GM12878 (cell line): ENCODE measurements around the gene AADAT. TPM values are rescaled to one million over a fixed set of nuclear protein-coding genes. Genes with fewer than 3 reads are reported as not detected.

Experiments
- ATAC-seq: fragments of 200-7000 bp; cut with Tn5 transposase; 3 replicates; pipeline ENCODE4 v1.9.1; 2020; ENCODE audit warnings: mild to moderate bottlenecking, moderate library complexity
- BruUV-seq: library from RNA; stranded (reverse); fragments of 400-500 nt; replicated peaks from 2 replicates; lab custom pipeline; 2021; lab: Mats Ljungman, UMichigan
- CTCF ChIA-PET: fragments of 300-600 bp; sonication (Branson Sonifier 250); formaldehyde crosslinking; extraction: SDS; loops from one replicate; lab custom pipeline; 2021; ENCODE audit warnings: inconsistent platforms; lab: Yijun Ruan, JAX
- POLR2A ChIA-PET: fragments of 350-600 bp; formaldehyde crosslinking; extraction: SDS; loops from one replicate; lab custom pipeline; 2021; ENCODE audit warnings: inconsistent platforms; lab: Charles Lee
- RAD21 ChIA-PET: fragments of 300-600 bp; sonication (Branson Sonifier 250); formaldehyde crosslinking; loops from one replicate; lab custom pipeline; 2023; ENCODE audit warnings: antibody characterized with exemption; ENCODE audit not compliant: unreplicated experiment; lab: Charles Lee
- SMC1A ChIA-PET: fragments of 300-600 bp; sonication (Branson Sonifier 250); formaldehyde crosslinking; loops from one replicate; lab custom pipeline; 2023; ENCODE audit not compliant: unreplicated experiment, uncharacterized antibody; lab: Charles Lee
- DNase-seq: peaks from one replicate; pipeline ENCODE4 v3.0.0-alpha.2; 2011; ENCODE audit warnings: low read depth, low spot score
- FAIRE-seq: peaks from 3 replicates; lab custom pipeline; 2011; peaks lifted over from hg19 to GRCh38; lab: Jason Lieb, UNC
- H2AFZ ChIP-seq: 2 replicates; pipeline ENCODE4 v1.6.0; 2011; ENCODE audit warnings: low read depth, low read length, control low read depth; ENCODE audit not compliant: control insufficient read depth
- H3K27ac ChIP-seq: 2 replicates; pipeline ENCODE4 v1.5.1; 2011; ENCODE audit warnings: control low read depth; ENCODE audit not compliant: control insufficient read depth, insufficient read depth
- H3K27me3 ChIP-seq, 2 experiments: replicated peaks in 1 of 2; 2 replicates each; pipeline versions ENCODE4 v1.6.0 to v1.6.1; 2011; ENCODE audit warnings: low read length in 1 of 2; ENCODE audit not compliant: control insufficient read depth in 2 of 2, insufficient read depth in 2 of 2
- H3K36me3 ChIP-seq, 2 experiments: 2 replicates each; pipeline ENCODE4 v1.5.1; 2011; ENCODE audit warnings: low read length in 1 of 2; ENCODE audit not compliant: control insufficient read depth in 2 of 2, insufficient read depth in 2 of 2
- H3K4me1 ChIP-seq: 2 replicates; pipeline ENCODE4 v1.6.1; 2011; ENCODE audit warnings: mild to moderate bottlenecking, low read length, moderate library complexity, mixed read lengths; ENCODE audit not compliant: control insufficient read depth, insufficient read depth
- H3K4me2 ChIP-seq: 2 replicates; pipeline ENCODE4 v1.6.0; 2011; ENCODE audit warnings: control low read depth; ENCODE audit not compliant: control insufficient read depth, insufficient read depth
- H3K4me3 ChIP-seq: fragments of 200-600 bp; sonication (generic); 2 replicates; pipeline ENCODE4 v1.5.1; 2016
- H3K79me2 ChIP-seq: 2 replicates; pipeline ENCODE4 v1.6.0; 2011; ENCODE audit warnings: low read length; ENCODE audit not compliant: control insufficient read depth, insufficient read depth
- H3K9ac ChIP-seq: 2 replicates; pipeline ENCODE4 v1.8.0; 2011; ENCODE audit warnings: low read length, control low read depth, mixed read lengths; ENCODE audit not compliant: control insufficient read depth, insufficient read depth
- H3K9me3 ChIP-seq: replicated peaks from 3 replicates; pipeline ENCODE4 v1.5.1; 2011; ENCODE audit warnings: mild to moderate bottlenecking, low read length; ENCODE audit not compliant: control insufficient read depth, insufficient read depth
- H4K20me1 ChIP-seq: 2 replicates; pipeline ENCODE4 v1.6.0; 2011; ENCODE audit not compliant: control insufficient read depth, insufficient read depth
- CEBPB ChIP-seq, 2 experiments: fragments of 150-350 bp in 1 of 2; IDR thresholded peaks; 2 replicates each; pipeline ENCODE4 v1.6.1; 2012 to 2014; ENCODE audit warnings: low read depth in 2 of 2, low read length in 2 of 2, borderline replicate concordance in 1 of 2, inconsistent platforms in 1 of 2
- FOXM1 ChIP-seq: IDR thresholded peaks from 2 replicates; pipeline ENCODE4 v1.6.1; 2012; ENCODE audit warnings: low read depth, mild to moderate bottlenecking, inconsistent platforms, low read length, moderate library complexity
- IKZF1 ChIP-seq: fragments of 450-650 bp; conservative IDR thresholded peaks from 2 replicates; pipeline ENCODE4 v1.6.1; 2017; ENCODE audit warnings: antibody characterized with exemption, mild to moderate bottlenecking
- IKZF2 ChIP-seq, 2 experiments: fragments of 450-650 bp; IDR thresholded peaks; 2 replicates each; pipeline ENCODE4 v1.6.1; 2017; ENCODE audit warnings: mild to moderate bottlenecking in 2 of 2, moderate library complexity in 2 of 2
- PAX8 ChIP-seq: fragments of 450-650 bp; IDR thresholded peaks from 2 replicates; pipeline ENCODE4 v1.6.1; 2017; ENCODE audit warnings: mild to moderate bottlenecking, moderate library complexity
- POLR2AphosphoS5 ChIP-seq: IDR thresholded peaks from 2 replicates; pipeline ENCODE4 v1.6.1; 2011; ENCODE audit warnings: mild to moderate bottlenecking, low read length, inconsistent platforms
- SIX5 ChIP-seq: IDR thresholded peaks from 2 replicates; pipeline ENCODE4 v1.6.1; 2011; ENCODE audit warnings: mild to moderate bottlenecking, low read depth, low read length, moderate library complexity; ENCODE audit not compliant: severe bottlenecking
- SPI1 ChIP-seq: IDR thresholded peaks from 2 replicates; pipeline ENCODE4 v1.6.1; 2011; ENCODE audit warnings: low read depth, mild to moderate bottlenecking, low read length, moderate library complexity, borderline replicate concordance; ENCODE audit not compliant: insufficient read depth
- SUZ12 ChIP-seq: fragments of 200-600 bp; sonication (generic); IDR thresholded peaks from one replicate; pipeline ENCODE4 v1.6.1; 2018; ENCODE audit warnings: antibody characterized with exemption, mild to moderate bottlenecking; ENCODE audit not compliant: unreplicated experiment
- TARDBP ChIP-seq: IDR thresholded peaks from 2 replicates; pipeline ENCODE4 v1.6.1; 2016; ENCODE audit warnings: borderline replicate concordance
- ZBTB4 ChIP-seq: fragments of 450-650 bp; formaldehyde crosslinking; IDR thresholded peaks from 2 replicates; pipeline ENCODE4 v1.4.0; 2022; ENCODE audit warnings: mild to moderate bottlenecking, moderate library complexity
- ZNF274 ChIP-seq: IDR thresholded peaks from one replicate; pipeline ENCODE4 v1.8.0; 2011; ENCODE audit not compliant: insufficient read length, insufficient read depth
- ZNF592 ChIP-seq: fragments of 450-650 bp; IDR thresholded peaks from 2 replicates; pipeline ENCODE4 v1.6.1; 2017; ENCODE audit warnings: mild to moderate bottlenecking, moderate library complexity
- WGBS: methylation state at CpG from one replicate; pipeline ENCODE4 v1.1.6; 2016; ENCODE audit warnings: low lambda C conversion rate; ENCODE audit not compliant: insufficient replicate concordance, insufficient coverage; ENCODE audit errors: missing lambda C conversion rate; 5-methylcytosine and 5-hydroxymethylcytosine counted together
- in situ Hi-C: fragments of 300-500 bp; cut with MboI; formaldehyde crosslinking; loops from 9 replicates; pipeline ENCODE4 v1.14.3; 2018; ENCODE audit warnings: mixed read lengths
- intact Hi-C: fragments of 100-400 bp; cut with micrococcal nuclease; formaldehyde crosslinking; loops from one replicate; pipeline ENCODE4 v1.14.2; 2022; ENCODE audit not compliant: unreplicated experiment
- polyA plus RNA-seq, 11 experiments: library from polyadenylated mRNA; depleted of rRNA in 4 of 11; unstranded in 6 of 11; stranded (reverse) in 5 of 11; fragments of >200 nt; fragmentation: Nextera tagmentation in 4 of 11; fragmentation: Illumina TruSeq in 1 of 11; extraction: Ambion mirVana in 4 of 11; extraction: Trizol in 1 of 11; gene quantifications; 1 replicate in 1 of 11; 2 replicates in 10 of 11; pipeline versions ENCODE4 v1.2.1 to v1.2.3, GENCODE V29; 2011 to 2016; ENCODE audit warnings: inconsistent platforms in 2 of 11, missing spikeins in 2 of 11, low read depth in 1 of 11
- total RNA-seq, 4 experiments: library from RNA; depleted of rRNA in 3 of 4; stranded (reverse); fragments of >200 nt in 3 of 4; fragmentation: Illumina TruSeq in 1 of 4; extraction: Trizol in 1 of 4; gene quantifications; 2 replicates each; pipeline versions ENCODE4 v1.2.1 to v1.2.3, GENCODE V29; 2013 to 2021

The AADAT gene
- total and polyA plus RNA-seq, 10 of the 15 experiments (the other 5 are each of a cell fraction or from before 2014, with no cell fraction given) = not detected

- H3K9ac ChIP-seq = no peak overlapping the region
- SMC1A ChIA-PET = no interaction called here
- WGBS = 12% methylated on average over 5 of the region's 5 CpGs
Observed at GRCh38 chr4:170110285-170110672, 20.5 kb upstream of the AADAT start.

More at GRCh38 chr4:170110285-170110672, 20.5 kb upstream of the AADAT start:
- Histone ChIP-seq H3K4me1 (no peaks in the 10 kb centered on the region), H3K79me2 (no peaks in the 10 kb centered on the region), H3K4me2 (no peak overlapping the region), H2AFZ (no peak overlapping the region), H3K27ac (no peak overlapping the region), H3K36me3 (no peaks in the 10 kb centered on the region), H3K27me3 (no peaks in the 10 kb centered on the region), H3K4me3 (no peak overlapping the region), H4K20me1 (no peaks in the 10 kb centered on the region), H3K9me3 (no peaks in the 10 kb centered on the region)
- intact Hi-C loops = no loop called here
- ChIA-PET CTCF (interaction anchor here (0.7 kb wide), 1 partner anchor 28 kb away, joined by 3 read pairs; no protein-coding TSS in a partner anchor), POLR2A (interaction anchor here (0.6 kb wide), 1 partner anchor 1708 kb away, joined by 5 read pairs; no protein-coding TSS in a partner anchor), RAD21 (no interaction called here)
- no TSS peak for BruUV-seq
- DNase-seq (no peak), FAIRE-seq (no peak), ATAC-seq (no peak)
- no peak for TF ChIP-seq PAX8
- TF ChIP-seq ZBTB4 (CRISPR knock-in tag) = no peak
- no peak for TF ChIP-seq SIX5
- no peak for TF ChIP-seq ZNF592
- no peak for TF ChIP-seq SPI1
- no peak for TF ChIP-seq TARDBP
- no peak for TF ChIP-seq FOXM1
- no peak for TF ChIP-seq POLR2AphosphoS5
- no peak for TF ChIP-seq CEBPB (IDR thresholded peaks at IDR 0.05; ENCODE audit: borderline replicate concordance in 1 of 2, low read depth in 2 of 2, low read length in 2 of 2)
- TF ChIP-seq IKZF1 = no peak
- no peak for TF ChIP-seq IKZF2 (IDR thresholded peaks at IDR 0.05)
- no peak for TF ChIP-seq ZNF274
- no peak for TF ChIP-seq SUZ12
- in situ Hi-C loops = no loop called here
